Smooth muscle cell (in vitro differentiated cells): ENCODE measurements around the gene RPAP2. TPM values are rescaled to one million over a fixed set of nuclear protein-coding genes. Genes with fewer than 3 reads are reported as not detected.
"Not testable (repeated sequence)": the region's sequence is repeated elsewhere in the genome, so short reads cannot be mapped to it uniquely, and the experiment has no call there.

Experiments
- DNase-seq: peaks from one replicate; lab custom pipeline; 2025; ENCODE audit not compliant: unreplicated experiment; lab: John Stamatoyannopoulos, UW
- H2AFZ ChIP-seq: fragments of 200-600 bp; sonication (generic); 2 replicates; pipeline ENCODE4 v1.6.0; 2016; ENCODE audit warnings: antibody characterized with exemption, low read depth, mild to moderate bottlenecking
- H3F3A ChIP-seq: fragments of 200-600 bp; sonication (generic); 2 replicates; pipeline ENCODE4 v1.6.0; 2017; ENCODE audit warnings: antibody characterized with exemption, low read depth
- H3K27ac ChIP-seq: fragments of 200-600 bp; sonication (generic); 2 replicates; pipeline ENCODE4 v1.5.1; 2016; ENCODE audit warnings: low read depth, mild to moderate bottlenecking
- H3K27me3 ChIP-seq: fragments of 200-600 bp; sonication (generic); 2 replicates; pipeline ENCODE4 v1.6.1; 2016; ENCODE audit warnings: low read depth, mild to moderate bottlenecking
- H3K36me3 ChIP-seq: fragments of 200-600 bp; sonication (generic); 2 replicates; pipeline ENCODE4 v1.5.1; 2016; ENCODE audit warnings: low read depth
- H3K4me1 ChIP-seq: fragments of 200-600 bp; sonication (generic); 2 replicates; pipeline ENCODE4 v1.5.1; 2016; ENCODE audit warnings: low read depth
- H3K4me2 ChIP-seq: fragments of 200-600 bp; sonication (generic); 2 replicates; pipeline ENCODE4 v1.6.0; 2016; ENCODE audit warnings: mild to moderate bottlenecking
- H3K4me3 ChIP-seq: fragments of 200-600 bp; sonication (generic); 2 replicates; pipeline ENCODE4 v1.5.1; 2016; ENCODE audit warnings: mild to moderate bottlenecking
- H3K79me2 ChIP-seq: fragments of 200-600 bp; sonication (generic); 2 replicates; pipeline ENCODE4 v1.6.0; 2016; ENCODE audit warnings: low read depth, mild to moderate bottlenecking
- H3K9ac ChIP-seq: fragments of 200-600 bp; sonication (generic); 2 replicates; pipeline ENCODE4 v1.6.0; 2016; ENCODE audit warnings: low read depth
- H3K9me3 ChIP-seq: fragments of 200-600 bp; sonication (generic); replicated peaks from 2 replicates; pipeline ENCODE4 v1.5.1; 2016; ENCODE audit warnings: low read depth
- H4K20me1 ChIP-seq: fragments of 200-600 bp; sonication (generic); 2 replicates; pipeline ENCODE4 v1.6.0; 2016; ENCODE audit warnings: low read depth
- CTCF ChIP-seq: fragments of 200-600 bp; sonication (generic); IDR thresholded peaks from 2 replicates; pipeline ENCODE4 v1.5.1; 2017; ENCODE audit warnings: borderline replicate concordance, mild to moderate bottlenecking, antibody characterized with exemption; ENCODE audit not compliant: insufficient read depth, poor library complexity, severe bottlenecking
- WGBS: methylation state at CpG from one replicate; pipeline ENCODE4 v1.1.7; 2016; ENCODE audit warnings: low lambda C conversion rate; 5-methylcytosine and 5-hydroxymethylcytosine counted together
- polyA plus RNA-seq: library from polyadenylated mRNA; unstranded; fragments of >200 nt; fragmentation: Nextera tagmentation; extraction: Ambion mirVana; gene quantifications from 2 replicates; pipeline ENCODE4 v1.2.1, GENCODE V29; 2016
- total RNA-seq: library from RNA; depleted of rRNA; stranded (reverse); fragments of >200 nt; gene quantifications from 2 replicates; pipeline ENCODE4 v1.2.3, GENCODE V29; 2014

Gene RPAP2
- total and polyA plus RNA-seq, 2 experiments from 2014 or later, result 18.8 to 34.2 TPM

GRCh38 chr1:92376345-92376744 lies 77.5 kb downstream of the RPAP2 start:
- no peaks in the 10 kb centered on the region for H3K9me3 ChIP-seq
- no peaks in the 10 kb centered on the region for H4K20me1 ChIP-seq
- WGBS, result 57% methylated on average over 2 of the region's 2 CpGs
- no peak overlapping the region for H2AFZ ChIP-seq
- H3K27me3 ChIP-seq, result no peaks in the 10 kb centered on the region
- H3K79me2 ChIP-seq, result no peaks in the 10 kb centered on the region
- peaks cover 11% of the 10 kb centered on the region for H3K36me3 ChIP-seq
- no peak for TF ChIP-seq CTCF
- H3K4me3 ChIP-seq, result no peak overlapping the region
- H3K9ac ChIP-seq, result no peak overlapping the region
- no peak overlapping the region for H3K27ac ChIP-seq
- DNase-seq, result no peak
- H3F3A ChIP-seq, result no peaks in the 10 kb centered on the region
- peaks cover 4% of the 10 kb centered on the region for H3K4me1 ChIP-seq
- no peak overlapping the region for H3K4me2 ChIP-seq

- H3K36me3 ChIP-seq, result peaks cover 11% of the 10 kb centered on the region
- not testable (repeated sequence) for H2AFZ ChIP-seq, H4K20me1 ChIP-seq, H3K9ac ChIP-seq, H3K4me3 ChIP-seq, H3K79me2 ChIP-seq, H3K4me1 ChIP-seq, H3F3A ChIP-seq, H3K27me3 ChIP-seq, H3K27ac ChIP-seq, H3K9me3 ChIP-seq, H3K4me2 ChIP-seq, DNase-seq
- 90% methylated on average over 4 of the region's 4 CpGs for WGBS
These were observed 79.1 kb downstream of the RPAP2 start for GRCh38 chr1:92377991-92378390.

- H3K4me3 ChIP-seq, result no peak overlapping the region
- H3K27me3 ChIP-seq, result no peaks in the 10 kb centered on the region
- H3K9me3 ChIP-seq, result no peaks in the 10 kb centered on the region
- H3K9ac ChIP-seq, result no peak overlapping the region
- peaks cover 19% of the 10 kb centered on the region for H3K36me3 ChIP-seq
- WGBS, result 84% methylated on average over 2 of the region's 2 CpGs
- no peak overlapping the region for H3K27ac ChIP-seq
- H3F3A ChIP-seq, result no peaks in the 10 kb centered on the region
- no peak for TF ChIP-seq CTCF
- no peaks in the 10 kb centered on the region for H4K20me1 ChIP-seq
- H3K4me1 ChIP-seq, result no peaks in the 10 kb centered on the region
- DNase-seq, result no peak
- no peak overlapping the region for H3K4me2 ChIP-seq
- no peak overlapping the region for H2AFZ ChIP-seq
- no peaks in the 10 kb centered on the region for H3K79me2 ChIP-seq
These were observed 82.0 kb downstream of the RPAP2 start for GRCh38 chr1:92380867-92381266.

GRCh38 chr1:92393966-92394365 lies 95.1 kb downstream of the RPAP2 start:
- not testable (repeated sequence) for H3K9ac ChIP-seq, H3K4me3 ChIP-seq, DNase-seq, H3K79me2 ChIP-seq, H4K20me1 ChIP-seq, H3K4me2 ChIP-seq, H3K4me1 ChIP-seq, H2AFZ ChIP-seq, H3K36me3 ChIP-seq, H3F3A ChIP-seq, H3K27me3 ChIP-seq, H3K27ac ChIP-seq
- H3K9me3 ChIP-seq, result peaks cover 12% of the 10 kb centered on the region
- WGBS, result 100% methylated on average over 4 of the region's 4 CpGs

- Histone ChIP-seq H3K27me3 (no peaks in the 10 kb centered on the region), H3K9me3 (peaks cover 5% of the 10 kb centered on the region), H3K4me3 (no peak overlapping the region), H3K4me1 (no peaks in the 10 kb centered on the region), H3K79me2 (no peaks in the 10 kb centered on the region), H2AFZ (no peak overlapping the region), H3F3A (no peaks in the 10 kb centered on the region), H4K20me1 (no peaks in the 10 kb centered on the region), H3K36me3 (peaks cover 3% of the 10 kb centered on the region), H3K27ac (no peak overlapping the region), H3K9ac (no peak overlapping the region), H3K4me2 (no peak overlapping the region)
- DNase-seq, result no peak
- TF ChIP-seq CTCF, result no peak
- 96% methylated on average over 2 of the region's 2 CpGs for WGBS
These were observed 99.7 kb downstream of the RPAP2 start for GRCh38 chr1:92398519-92398918.
